Measurements from ENCODE around the gene RALGAPA1. TPM values are rescaled to one million over a fixed set of nuclear protein-coding genes. Genes with fewer than 3 reads are reported as not detected.
A peak's percentile ranks its signal among the peaks of the same experiment; 100 is the strongest.
"Not testable (repeated sequence)": the region's sequence is repeated elsewhere in the genome, so short reads cannot be mapped to it uniquely, and the experiment has no call there.

The RALGAPA1 gene
- total RNA-seq, 2 donors from 2014 or later = 81.5 to 85.3 TPM

DNA sequence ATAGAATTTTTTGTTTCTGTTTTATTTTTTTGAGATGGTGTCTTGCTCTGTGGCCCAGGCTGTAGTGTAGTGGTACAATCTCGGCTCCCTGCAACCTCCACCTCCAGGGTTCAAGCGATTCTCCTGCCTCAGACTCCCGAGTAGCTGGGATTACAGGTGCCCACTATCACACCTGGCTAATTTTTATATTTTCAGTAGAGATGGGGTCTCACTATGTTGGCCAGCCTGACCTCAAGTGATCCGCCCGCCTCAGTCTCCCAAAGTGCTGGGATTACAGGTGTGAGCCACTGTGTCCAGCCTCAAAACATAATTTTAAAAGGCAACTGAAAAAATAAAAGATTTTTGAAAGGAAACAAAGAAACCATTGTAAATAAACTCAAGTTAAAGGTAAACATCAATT lies 31.5 kb downstream of the RALGAPA1 start:
- ATAC-seq; intact Hi-C loops (cut with DNase I, micrococcal nuclease); DNase-seq: not testable (repeated sequence)

DNA sequence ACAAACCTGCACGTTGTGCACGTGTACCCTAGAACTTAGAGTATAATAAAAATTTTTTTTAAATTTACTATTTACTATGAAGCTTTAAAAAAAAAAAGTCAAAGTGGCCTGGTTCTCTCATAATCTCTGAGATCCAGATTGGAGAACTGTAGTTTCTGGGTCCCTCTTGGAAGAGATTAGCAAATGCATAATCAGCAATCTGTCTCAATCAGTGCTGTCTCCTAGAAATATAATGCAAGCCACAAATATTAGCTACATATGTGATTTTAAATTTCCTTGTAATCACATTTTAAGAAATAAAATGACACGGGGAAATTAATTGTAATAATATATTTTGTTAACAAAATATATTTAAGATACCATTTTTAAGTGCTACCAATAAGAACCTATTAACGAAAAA lies 32.3 kb downstream of the RALGAPA1 start:
- intact Hi-C loops (cut with DNase I, micrococcal nuclease) = no loop called here
- ATAC-seq (no peak), DNase-seq (no peak)

DNA sequence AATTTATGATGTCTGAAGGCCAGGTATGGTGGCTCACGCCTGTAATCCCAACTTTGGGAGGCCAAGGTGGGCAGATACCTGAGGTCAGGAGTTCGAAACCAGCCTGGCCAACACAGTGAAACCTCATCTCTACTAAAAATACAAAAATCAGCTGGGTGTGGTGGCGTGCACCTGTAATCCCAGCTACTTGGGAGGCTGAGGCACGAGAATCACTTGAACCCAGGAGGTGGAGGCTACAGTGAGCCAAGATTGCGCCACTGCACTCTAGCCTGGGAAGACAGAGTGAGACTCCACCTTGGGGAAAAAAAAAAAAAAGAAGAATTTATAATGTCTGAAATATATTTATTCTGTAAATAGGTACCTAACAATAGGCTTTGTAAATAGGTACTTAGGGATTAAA lies 33.0 kb downstream of the RALGAPA1 start:
- ATAC-seq; intact Hi-C loops (cut with DNase I, micrococcal nuclease); DNase-seq: not testable (repeated sequence)

DNA sequence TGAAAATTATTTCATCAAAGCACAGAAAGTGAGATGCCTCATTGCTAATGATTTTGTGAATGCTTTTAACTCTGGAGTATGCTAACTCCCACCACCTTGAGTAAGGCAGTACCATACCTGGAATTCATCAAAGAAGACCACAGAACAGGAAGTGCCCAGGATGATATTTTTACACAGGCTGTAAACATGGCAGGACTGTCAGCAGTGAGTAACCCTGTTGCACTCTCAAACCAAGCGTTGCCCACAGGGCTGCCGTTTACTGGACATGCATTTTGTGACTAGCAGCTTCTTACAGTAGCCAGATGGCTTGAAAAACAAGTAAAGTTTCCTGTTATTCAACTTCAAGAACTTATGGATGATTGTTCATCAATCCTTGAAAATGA lies 42.4 kb downstream of the RALGAPA1 start:
- intact Hi-C loops (cut with DNase I, micrococcal nuclease) = no loop called here
- DNase-seq = no peak
- ATAC-seq = no peak

DNA sequence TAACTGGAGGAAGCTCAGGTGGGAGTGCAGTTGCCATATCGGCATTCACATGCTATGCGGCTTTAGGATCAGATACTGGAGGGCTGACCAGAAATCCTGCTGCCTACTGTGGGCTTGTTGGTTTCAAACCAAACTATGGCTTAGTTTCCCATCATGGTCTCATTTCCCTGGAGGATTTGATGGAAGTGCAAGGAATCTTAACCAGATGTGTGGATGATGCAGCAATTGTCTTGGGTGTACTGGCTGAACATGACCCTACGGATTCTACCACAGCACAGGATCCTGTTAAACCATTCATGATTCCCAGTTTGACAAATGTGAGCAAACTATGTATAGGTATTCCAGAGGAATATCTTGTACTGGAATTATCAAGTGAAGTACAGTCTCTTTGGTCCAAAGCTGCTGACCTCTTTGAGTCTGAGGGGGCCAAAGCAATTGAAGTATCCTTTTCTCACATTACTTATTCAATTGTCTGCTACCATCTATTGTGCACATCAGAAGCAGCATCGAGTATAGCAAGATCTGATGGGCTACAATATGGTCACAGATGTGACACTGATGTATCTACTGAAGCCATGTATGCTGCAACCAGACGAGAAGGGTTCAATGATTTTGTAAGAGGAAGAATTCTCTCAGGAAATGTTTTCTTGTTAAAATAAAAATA lies 42.9 kb downstream of the RALGAPA1 start:
- ATAC-seq (no peak), DNase-seq (no peak)
- intact Hi-C loops (cut with DNase I, micrococcal nuclease) = no loop called here

DNA sequence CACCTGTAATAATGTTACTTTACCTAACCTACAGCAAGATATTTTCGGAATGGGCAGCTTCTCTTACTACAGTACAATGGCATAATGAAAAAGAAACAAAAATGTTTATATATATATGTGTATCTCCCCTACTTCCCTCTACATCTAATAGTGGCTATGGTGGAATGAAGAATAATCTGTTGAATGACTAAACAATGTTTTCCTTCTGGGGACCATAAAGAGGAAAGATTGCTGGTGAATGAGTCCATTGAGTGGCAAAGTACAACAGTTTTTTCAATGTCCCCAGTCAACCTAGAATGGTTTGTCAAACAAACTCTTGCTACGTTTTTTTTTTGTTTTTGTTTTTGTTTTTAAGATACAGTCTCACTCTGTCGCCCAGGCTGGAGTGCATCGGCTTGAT lies 47.2 kb downstream of the RALGAPA1 start:
- DNase-seq (no peak), ATAC-seq (peak; percentile 85)
- intact Hi-C loops (cut with DNase I, micrococcal nuclease) = no loop called here

DNA sequence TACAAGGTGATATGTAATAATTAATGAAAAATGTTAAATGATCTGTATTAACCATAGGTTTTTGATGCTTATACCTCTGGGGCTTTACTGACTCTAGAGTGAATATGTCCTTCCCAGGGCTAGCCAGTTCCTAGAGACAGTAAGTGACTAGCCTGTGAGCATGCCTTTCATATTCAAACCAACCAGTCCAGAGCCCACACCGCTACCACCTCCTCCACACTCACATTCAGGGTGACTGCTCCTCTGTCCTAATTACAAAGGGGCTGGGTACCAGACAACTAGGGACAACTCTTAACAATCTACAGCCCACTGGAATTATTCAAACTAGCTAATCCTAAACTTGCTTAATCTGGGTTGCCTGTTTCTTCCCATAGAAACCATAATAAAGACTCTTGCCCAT lies 49.0 kb downstream of the RALGAPA1 start:
- no peak for ATAC-seq
- intact Hi-C loops (cut with DNase I, micrococcal nuclease) = no loop called here
- DNase-seq = no peak

DNA sequence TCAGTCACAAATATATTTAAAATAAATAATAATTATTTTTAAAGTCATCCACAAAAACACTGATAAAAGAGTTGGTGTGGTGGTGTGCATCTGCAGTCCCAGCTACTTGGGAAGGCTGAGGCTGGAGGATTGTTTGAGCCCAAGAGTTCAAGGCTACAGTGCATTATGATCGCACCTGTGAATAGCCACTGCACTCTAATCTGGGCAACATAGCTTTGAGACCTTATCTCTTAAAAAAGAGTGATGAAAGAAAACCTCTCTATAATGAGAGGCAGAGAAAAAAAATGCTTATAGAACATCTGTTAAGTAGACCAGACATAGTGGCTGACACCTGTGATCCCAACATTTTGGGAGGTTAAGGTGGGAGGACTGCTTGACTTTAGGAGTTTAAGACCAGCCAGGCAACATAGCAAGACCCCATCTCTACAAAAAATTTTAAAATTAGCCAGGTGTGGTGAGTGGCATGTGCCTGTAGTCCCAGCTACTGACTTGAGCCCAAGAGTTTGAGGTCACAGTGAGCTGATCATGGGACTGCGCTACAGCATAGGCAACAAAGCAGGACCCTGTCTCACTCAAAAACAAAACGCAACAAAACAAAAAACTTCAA lies 50.5 kb downstream of the RALGAPA1 start:
- ATAC-seq (no peak), DNase-seq (no peak)
- intact Hi-C loops (cut with DNase I, micrococcal nuclease) = no loop called here

DNA sequence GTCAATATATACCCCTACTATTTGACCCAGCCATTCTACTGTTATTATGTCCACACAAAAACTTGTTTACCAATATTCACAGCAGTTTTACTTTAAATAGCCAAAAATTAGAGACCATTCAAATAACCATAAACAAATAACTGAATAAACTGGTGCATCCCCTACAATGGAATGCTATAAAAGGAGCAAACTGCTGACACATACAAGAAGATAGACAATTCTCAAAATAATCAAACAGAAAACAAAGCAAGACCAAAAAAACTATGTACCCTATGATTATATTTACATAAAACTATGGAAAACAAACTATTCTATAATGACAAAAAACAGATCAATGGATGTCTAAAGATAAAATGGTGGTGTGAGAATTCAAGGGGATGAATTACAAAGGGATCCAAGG lies 54.4 kb downstream of the RALGAPA1 start:
- intact Hi-C loops (cut with DNase I, micrococcal nuclease) = no loop called here
- no peak for ATAC-seq

DNA sequence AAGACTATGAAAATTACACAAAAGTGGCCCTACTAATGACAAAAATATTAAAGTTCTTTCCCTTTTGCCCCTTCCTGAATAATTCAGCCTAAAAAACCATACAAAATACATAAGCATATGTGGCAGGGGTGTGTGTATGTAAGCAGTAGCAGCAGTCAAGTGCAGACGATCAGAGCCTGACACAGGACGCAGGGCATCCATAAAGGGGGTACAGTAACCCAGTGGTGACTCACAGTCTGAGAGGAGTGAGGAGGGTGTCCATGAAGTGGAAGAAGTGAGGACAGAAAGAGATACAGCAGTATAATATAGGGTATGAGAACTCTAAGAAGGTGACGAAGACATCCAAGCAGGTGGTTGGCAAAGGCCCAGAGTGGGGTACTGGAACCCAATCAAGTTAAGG lies 56.7 kb downstream of the RALGAPA1 start:
- ATAC-seq (no peak), DNase-seq (no peak)
- intact Hi-C loops (cut with DNase I, micrococcal nuclease) = no loop called here

More for the DNA sequence above, 54.4 kb downstream of the RALGAPA1 start:
- no peak for DNase-seq

DNA sequence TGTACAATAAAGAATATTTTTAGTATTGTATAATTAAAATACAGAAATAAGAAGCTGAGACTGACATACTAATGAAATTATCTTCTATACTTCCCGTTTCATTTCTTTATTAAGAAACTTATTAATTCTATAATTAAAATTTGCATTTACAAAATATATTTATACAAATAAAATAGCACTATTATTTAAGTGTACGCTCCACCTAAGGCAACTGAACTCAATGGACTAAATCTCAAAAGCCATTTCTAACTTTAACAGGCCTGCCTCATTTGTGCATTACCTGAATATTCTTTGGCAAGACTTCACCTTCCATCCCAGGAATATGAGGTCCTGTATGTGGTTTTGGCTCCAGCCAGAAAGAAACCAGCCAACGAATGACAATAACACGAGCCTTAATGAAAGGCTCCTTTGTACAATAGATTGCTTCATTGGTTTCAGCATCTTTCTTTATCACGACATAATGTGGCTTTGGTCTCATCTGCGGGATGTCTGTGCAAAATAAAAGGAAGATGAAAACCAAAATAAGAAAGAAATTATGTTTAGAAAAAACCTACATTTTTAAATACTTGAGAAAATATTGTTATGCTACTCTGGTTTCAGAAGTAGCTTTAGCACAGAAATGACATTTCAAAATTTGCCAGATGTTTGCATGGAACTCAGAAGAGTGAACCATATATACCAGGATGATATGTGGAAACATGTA lies 58.7 kb downstream of the RALGAPA1 start:
- DNase-seq (no peak), ATAC-seq (no peak)
- intact Hi-C loops (cut with DNase I, micrococcal nuclease) = no loop called here

DNA sequence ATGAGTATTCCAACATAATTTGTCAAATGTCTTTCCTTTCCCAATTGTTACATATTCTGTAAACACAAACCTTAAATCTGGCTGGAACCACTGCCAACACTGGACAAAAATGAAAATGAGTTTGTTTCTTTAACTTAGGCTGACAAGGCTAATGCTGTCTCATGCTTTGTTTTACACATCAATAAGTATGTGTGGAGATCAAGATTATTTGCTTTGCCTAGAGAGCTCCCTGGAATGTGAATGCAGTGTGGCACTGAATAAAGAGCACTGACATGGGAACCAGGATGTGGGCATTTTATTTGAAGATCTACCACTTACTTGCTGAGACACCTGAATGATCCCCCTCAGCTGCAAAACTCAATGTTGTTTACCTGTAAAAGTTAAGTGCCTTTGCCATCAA lies 61.7 kb downstream of the RALGAPA1 start:
- intact Hi-C loops (cut with DNase I, micrococcal nuclease) = no loop called here
- no peak for ATAC-seq
- no peak for DNase-seq

DNA sequence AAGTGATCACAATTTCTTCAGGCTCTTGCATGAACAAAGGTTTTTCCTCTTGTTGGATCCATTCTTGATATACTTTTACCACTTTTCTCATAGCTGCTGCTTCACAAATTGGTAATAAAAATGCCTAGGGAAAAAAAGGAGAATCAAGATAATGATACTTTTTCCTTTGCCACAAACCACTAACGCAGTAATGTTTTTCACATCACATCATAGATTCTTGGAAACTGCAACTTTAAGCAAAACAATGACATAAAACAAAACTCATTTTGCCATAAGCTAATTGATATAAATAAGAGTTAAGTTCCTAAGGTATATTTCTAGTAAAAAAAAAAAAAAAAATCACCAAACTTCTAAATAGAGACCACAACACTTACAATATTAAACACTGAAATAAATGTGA lies 66.7 kb downstream of the RALGAPA1 start:
- intact Hi-C loops (cut with DNase I, micrococcal nuclease) = no loop called here

DNA sequence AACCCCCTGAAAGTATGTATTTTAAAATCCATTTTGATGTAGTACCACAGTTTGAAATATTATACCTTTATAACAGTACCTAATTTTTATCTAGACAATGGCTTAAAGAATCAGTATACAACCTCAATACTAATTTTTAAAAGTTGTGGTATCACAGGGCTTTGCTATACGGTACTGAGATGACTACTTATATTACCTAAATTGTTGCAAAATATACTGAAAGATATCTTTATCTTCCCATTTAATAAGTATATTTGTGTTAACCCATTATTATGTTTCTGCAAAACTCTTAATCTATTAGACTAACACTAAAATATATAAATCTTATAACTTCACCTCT lies 67.1 kb downstream of the RALGAPA1 start:
- DNase-seq (no peak), ATAC-seq (no peak)
- intact Hi-C loops (cut with DNase I, micrococcal nuclease) = no loop called here

More for the DNA sequence above, 66.7 kb downstream of the RALGAPA1 start:
- DNase-seq (no peak), ATAC-seq (no peak)

DNA sequence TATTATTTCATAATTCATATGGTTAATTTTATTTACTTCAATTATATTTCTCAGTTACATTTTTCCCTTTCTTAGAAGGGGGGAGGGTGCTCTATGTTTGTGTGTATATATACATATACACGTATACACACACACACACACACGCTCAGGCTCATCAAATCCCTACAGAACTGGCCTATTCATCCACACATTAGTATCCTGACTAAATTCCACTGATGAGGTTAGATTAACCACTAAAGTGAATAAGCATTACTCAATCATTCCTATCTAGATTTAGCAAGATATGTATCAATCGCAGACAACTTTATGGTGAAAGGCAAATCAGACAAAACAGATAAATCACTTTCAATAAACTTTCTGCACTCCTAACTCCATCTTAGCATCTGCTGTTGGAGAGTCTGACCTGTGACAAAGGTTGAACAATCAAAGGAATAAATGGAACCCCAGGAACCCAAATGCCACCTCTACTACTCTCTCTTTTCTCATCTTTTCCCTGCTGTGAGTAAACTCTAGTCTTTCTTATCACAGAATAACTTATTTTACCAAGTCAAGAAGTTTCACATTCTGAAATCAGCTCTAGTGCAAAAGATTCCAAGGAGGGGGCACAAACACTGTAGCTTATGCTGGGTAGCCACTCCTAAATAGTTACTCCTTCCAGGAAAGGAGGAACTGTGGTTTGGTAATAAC lies 67.6 kb downstream of the RALGAPA1 start:
- ATAC-seq = no peak
- intact Hi-C loops (cut with DNase I, micrococcal nuclease) = no loop called here
- no peak for DNase-seq

DNA sequence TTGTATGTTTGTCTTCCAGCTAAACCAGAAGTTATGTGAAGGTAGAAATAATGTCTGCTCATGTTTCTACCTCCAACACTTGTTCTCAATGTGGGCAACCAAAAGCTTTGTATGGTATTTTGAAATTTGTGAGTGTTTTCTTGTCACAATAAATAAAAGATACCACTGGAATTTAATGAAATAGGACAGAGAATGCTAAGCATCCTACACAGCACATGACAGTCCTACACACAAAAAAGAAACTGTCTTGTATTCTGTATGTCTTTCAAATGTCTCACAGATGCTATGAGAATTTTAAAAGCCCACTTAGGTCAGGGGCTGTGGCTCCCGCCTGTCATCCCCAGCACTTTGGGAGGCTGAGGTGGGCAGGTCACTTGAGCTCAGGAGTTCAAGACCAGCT lies 68.9 kb downstream of the RALGAPA1 start:
- DNase-seq (no peak), ATAC-seq (no peak)
- intact Hi-C loops (cut with DNase I, micrococcal nuclease) = no loop called here

DNA sequence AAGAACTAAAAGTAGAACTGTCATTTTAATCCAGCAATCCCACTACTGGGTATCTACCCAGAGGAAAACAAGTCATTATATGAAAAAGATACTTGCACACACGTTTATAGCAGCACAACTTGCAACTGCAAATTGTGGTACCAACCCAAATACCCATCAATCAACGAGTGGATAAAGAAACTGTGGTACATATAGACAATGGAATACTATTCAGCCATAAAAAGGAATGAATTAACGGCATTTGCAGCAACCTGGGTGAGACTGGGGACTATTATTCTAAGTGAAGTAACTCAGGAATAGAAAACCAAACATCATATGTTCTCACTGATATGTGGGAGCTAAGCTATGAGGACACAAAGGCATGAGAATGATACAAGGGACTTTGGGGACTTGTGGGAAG lies 73.9 kb downstream of the RALGAPA1 start:
- ATAC-seq; DNase-seq; intact Hi-C loops (cut with DNase I, micrococcal nuclease): not testable (repeated sequence)

DNA sequence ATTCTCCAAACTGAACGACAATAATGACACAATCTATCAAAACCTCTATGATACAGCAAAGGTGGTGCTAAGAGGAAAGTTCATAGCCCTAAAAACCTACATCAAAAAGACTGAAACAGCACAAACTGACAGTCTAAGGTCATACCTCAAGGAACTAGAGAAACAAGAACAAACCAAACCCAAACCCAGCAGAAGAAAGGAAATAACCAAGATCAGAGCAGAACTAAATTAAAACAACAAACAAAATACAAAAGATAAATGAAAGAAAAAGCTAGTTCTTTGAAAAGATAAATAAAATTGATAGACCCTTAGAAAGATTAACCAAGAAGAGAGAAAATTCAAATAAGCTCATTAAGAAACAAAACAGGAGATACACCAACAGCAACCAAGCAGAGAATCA lies 75.6 kb downstream of the RALGAPA1 start:
- DNase-seq; intact Hi-C loops (cut with DNase I, micrococcal nuclease); ATAC-seq: not testable (repeated sequence)

DNA sequence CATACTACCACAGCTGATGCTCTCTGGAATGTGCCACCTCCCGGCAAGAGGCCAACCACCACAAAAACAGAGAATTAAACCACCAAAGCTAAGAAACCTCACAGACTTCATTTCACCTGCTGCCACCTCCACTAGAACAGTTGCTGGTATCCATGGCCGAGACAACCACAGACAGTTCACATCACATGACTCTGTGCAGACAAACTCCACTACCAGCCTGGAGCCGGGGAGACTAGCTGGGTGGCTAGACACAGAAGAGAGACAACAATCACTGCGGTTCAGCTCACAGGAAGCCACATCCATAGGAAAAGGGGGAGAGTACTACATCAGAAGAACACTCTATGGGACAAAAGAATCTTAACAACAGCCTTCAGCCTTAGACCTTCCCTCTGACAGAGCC lies 78.2 kb downstream of the RALGAPA1 start:
- intact Hi-C loops (cut with DNase I, micrococcal nuclease) = no loop called here
- no peak for DNase-seq
- no peak for ATAC-seq

DNA sequence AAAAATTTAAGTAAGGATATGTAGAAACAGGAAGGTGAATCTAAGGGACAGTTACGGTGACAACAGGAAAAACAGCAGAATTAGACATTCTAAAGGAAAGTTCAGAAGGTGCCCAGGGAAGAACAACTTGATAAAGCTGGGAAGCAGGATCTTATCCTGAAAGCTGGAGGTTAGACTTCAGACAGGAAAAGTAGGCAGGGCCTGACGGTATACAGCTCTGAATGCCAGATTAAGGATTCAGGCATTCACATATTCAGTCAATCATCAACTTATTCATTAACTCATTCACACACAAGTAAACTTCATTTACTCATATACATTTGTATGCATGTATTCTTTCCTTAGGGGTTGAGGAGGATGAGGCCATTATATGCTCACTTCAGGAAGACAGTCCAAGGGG lies 81.3 kb downstream of the RALGAPA1 start:
- intact Hi-C loops (cut with DNase I, micrococcal nuclease) = no loop called here
- no peak for DNase-seq
- no peak for ATAC-seq

Data from left colon (tissue), 2 donors.